Upper lobe of left lung (tissue), 6 donors: ENCODE results near the gene TBC1D1. TPM values are rescaled to one million over a fixed set of nuclear protein-coding genes. Genes with fewer than 3 reads are reported as not detected.

Source experiments
- ATAC-seq, 2 donors: fragments of 200-7000 bp; cut with Tn5 transposase; one replicate each; pipeline ENCODE4 v1.9.1; 2022; ENCODE audit warnings: mild to moderate bottlenecking in 2 of 2, moderate library complexity in 2 of 2; ENCODE audit not compliant: low FRiP score in 2 of 2
- DNase-seq, 2 donors: peaks; one replicate each; pipeline ENCODE4 v3.0.0-alpha.2; 2019 to 2020
- H3K27ac ChIP-seq, 4 donors: fragments of 200-600 bp; sonication (generic); one replicate each; pipeline ENCODE4 v1.5.1; 2016 to 2019
- H3K27me3 ChIP-seq, 4 donors: fragments of 200-600 bp; sonication (generic); one replicate each; pipeline ENCODE4 v1.5.1; 2017 to 2019
- H3K36me3 ChIP-seq, 4 donors: fragments of 200-600 bp; sonication (generic); one replicate each; pipeline ENCODE4 v1.5.1; 2016 to 2019
- H3K4me1 ChIP-seq, 4 donors: fragments of 200-600 bp; sonication (generic); one replicate each; pipeline ENCODE4 v1.5.1; 2018 to 2019
- H3K4me3 ChIP-seq, 4 donors: fragments of 200-600 bp; sonication (generic); one replicate each; pipeline ENCODE4 v1.5.1; 2017 to 2019; ENCODE audit warnings: mild to moderate bottlenecking in 2 of 4, moderate library complexity in 1 of 4
- H3K9me3 ChIP-seq, 4 donors: fragments of 200-600 bp; sonication (generic); one replicate each; pipeline ENCODE4 v1.5.1; 2018 to 2019
- EP300 ChIP-seq, 4 donors: sonication (generic); formaldehyde crosslinking; IDR thresholded peaks; one replicate each; pipeline ENCODE4 v1.5.1; 2017; ENCODE audit warnings: antibody characterized with exemption in 4 of 4, control low read depth in 2 of 4
- POLR2A ChIP-seq, 4 donors: fragments of 450-650 bp; IDR thresholded peaks; one replicate each; pipeline ENCODE4 v1.5.1; 2016 to 2017; ENCODE audit warnings: antibody characterized with exemption in 4 of 4, mild to moderate bottlenecking in 2 of 4
- POLR2AphosphoS5 ChIP-seq, 2 donors: sonication (generic); formaldehyde crosslinking; IDR thresholded peaks; one replicate each; pipeline ENCODE4 v1.5.1; 2017; ENCODE audit warnings: antibody characterized with exemption in 2 of 2
- WGBS, 2 donors: methylation state at CpG; one replicate each; pipeline ENCODE4 v1.1.5; 2017 to 2018; 5-methylcytosine and 5-hydroxymethylcytosine counted together
- total RNA-seq, 6 donors: library from RNA; depleted of rRNA in 4 of 6; stranded (reverse); fragments of >200 nt in 4 of 6; gene quantifications; one replicate each; pipeline versions ENCODE4 v1.1.0 to v1.2.1, GENCODE V29; 2016 to 2021
- TF ChIP-seq, protein P1 (sequence below), 6 experiments: fragments of 450-650 bp in 4 of 6; fragments of 200-600 bp in 2 of 6; sonication (generic) in 2 of 6; IDR thresholded peaks; one replicate each; pipeline ENCODE4 v1.5.1; 2016 to 2019; ENCODE audit warnings: antibody characterized with exemption in 6 of 6
- donor health status: DM: no; HTN: no; CAD: no; lungs with moderate emphysema.
- donor health status: DM: no; HTN: yes; CAD: no; lungs with severe emphysema.

TBC1D1 gene
- total RNA-seq, 6 donors from 2014 or later, result 45.1 to 68.1 (median 58.0) TPM

DNA sequence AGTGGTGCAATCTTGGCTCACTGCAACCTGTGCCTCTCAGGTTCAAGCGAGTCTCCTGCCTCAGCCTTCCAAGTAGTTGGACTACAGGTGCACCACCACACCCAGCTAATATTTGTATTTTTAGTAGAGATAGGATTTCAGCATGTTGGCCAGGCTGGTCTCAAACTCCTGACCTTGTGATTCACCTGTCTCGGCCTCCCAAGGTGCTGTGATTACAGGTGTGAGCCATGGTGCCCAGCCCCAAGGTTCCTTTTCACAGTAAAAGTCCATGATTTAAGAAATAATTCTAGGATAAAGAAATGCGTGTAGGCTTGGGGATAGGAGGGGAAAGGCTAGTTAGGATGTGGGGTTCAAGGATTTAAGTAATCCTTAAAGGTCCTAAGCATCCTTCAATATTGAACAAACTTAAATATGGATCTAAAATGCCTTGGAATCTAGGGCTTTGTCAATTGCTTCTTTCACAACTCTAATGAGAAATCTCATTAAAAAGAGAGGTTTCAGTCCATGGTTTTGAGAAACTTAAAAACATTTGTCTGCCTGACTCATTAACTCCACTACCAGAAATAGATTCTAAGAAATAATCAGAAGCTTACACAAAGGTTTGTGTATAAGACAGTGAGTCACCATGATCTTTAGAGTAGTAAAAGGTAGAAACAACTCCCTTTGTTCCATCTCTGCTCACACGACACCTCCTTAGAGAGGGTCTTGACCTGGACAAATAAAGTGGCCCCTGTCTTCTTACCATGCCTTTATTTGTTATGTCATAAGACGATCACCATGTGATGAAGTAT, 272.5 kb downstream of the TBC1D1 start:
- no peak for DNase-seq
- WGBS, 2 donors, result 90% methylated on average over 5 of the region's 5 CpGs
- Histone ChIP-seq H3K9me3 (peaks cover 0 to 4% (median 0%) of the 10 kb centered on the region in 4 donors), H3K4me1 (peaks cover 5 to 25% (median 12%) of the 10 kb centered on the region in 4 donors), H3K27me3 (no peaks in the 10 kb centered on the region), H3K27ac (no peak overlapping the region), H3K4me3 (no peak overlapping the region), H3K36me3 (no peaks in the 10 kb centered on the region)
- TF ChIP-seq, protein P1, sequence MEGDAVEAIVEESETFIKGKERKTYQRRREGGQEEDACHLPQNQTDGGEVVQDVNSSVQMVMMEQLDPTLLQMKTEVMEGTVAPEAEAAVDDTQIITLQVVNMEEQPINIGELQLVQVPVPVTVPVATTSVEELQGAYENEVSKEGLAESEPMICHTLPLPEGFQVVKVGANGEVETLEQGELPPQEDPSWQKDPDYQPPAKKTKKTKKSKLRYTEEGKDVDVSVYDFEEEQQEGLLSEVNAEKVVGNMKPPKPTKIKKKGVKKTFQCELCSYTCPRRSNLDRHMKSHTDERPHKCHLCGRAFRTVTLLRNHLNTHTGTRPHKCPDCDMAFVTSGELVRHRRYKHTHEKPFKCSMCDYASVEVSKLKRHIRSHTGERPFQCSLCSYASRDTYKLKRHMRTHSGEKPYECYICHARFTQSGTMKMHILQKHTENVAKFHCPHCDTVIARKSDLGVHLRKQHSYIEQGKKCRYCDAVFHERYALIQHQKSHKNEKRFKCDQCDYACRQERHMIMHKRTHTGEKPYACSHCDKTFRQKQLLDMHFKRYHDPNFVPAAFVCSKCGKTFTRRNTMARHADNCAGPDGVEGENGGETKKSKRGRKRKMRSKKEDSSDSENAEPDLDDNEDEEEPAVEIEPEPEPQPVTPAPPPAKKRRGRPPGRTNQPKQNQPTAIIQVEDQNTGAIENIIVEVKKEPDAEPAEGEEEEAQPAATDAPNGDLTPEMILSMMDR (IDR thresholded peaks at IDR 0.05), result no peak
- no peak for TF ChIP-seq EP300 (IDR thresholded peaks at IDR 0.05)
- no peak for TF ChIP-seq POLR2AphosphoS5 (IDR thresholded peaks at IDR 0.05)
- no peak for TF ChIP-seq POLR2A (IDR thresholded peaks at IDR 0.05)
- no peak for ATAC-seq

DNA sequence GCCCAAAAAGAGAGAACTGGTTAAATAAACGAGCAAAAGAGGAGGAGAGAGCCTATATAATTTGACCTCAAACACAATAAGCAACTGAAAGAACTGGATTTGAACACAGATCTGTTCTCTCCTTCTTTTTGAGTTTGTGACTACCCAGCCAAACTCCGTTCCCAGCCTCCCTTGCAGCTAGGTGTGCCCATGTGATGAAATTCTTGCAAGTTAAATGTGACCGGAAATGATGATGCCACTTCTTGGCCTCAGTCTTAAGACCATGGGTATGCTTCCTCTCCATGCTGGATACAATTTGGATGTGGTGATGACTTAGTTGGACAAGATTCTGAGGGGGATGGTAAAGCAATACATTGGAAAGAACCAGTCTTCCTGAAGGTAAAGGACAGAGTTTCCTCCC, 273.5 kb downstream of the TBC1D1 start:
- WGBS, 2 donors, result 89 to 91% methylated on average over 3 of the region's 3 CpGs
- DNase-seq (no peak), ATAC-seq (no peak)
- Histone ChIP-seq H3K27ac (no peak overlapping the region), H3K36me3 (no peaks in the 10 kb centered on the region), H3K9me3 (peaks cover 0 to 4% (median 0%) of the 10 kb centered on the region in 4 donors), H3K4me3 (no peak overlapping the region), H3K4me1 (peaks cover 5 to 25% (median 12%) of the 10 kb centered on the region in 4 donors), H3K27me3 (no peaks in the 10 kb centered on the region)
- TF ChIP-seq POLR2AphosphoS5 (IDR thresholded peaks at IDR 0.05) (no peak), EP300 (IDR thresholded peaks at IDR 0.05) (no peak), POLR2A (IDR thresholded peaks at IDR 0.05) (no peak)
- TF ChIP-seq, protein P1 (IDR thresholded peaks at IDR 0.05), result no peak

DNA sequence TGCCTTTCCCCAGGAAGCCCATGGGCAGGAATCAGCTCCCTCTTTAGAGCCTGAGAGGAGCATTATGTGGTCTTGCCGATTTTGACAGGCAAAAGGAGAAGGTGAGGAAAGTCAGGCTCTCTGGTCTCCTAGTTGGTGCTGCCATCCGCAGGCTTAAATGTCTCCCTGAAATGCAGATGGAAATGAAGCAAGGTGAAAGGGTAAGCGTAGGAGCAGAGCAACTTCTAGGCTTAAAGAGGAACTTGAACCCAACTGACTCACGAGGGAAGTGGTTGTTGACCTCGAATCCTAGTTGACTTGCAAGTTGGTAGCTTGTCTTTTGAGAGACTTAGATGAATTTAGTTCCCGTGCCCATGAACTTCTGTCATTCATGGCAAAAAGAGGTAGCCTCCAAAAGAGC, 275.2 kb downstream of the TBC1D1 start:
- 54 to 74% methylated on average over 6 of the region's 6 CpGs for WGBS, 2 donors
- Histone ChIP-seq H3K4me1 (peaks cover 0 to 14% (median 5%) of the 10 kb centered on the region in 4 donors), H3K9me3 (peaks cover 0 to 4% (median 0%) of the 10 kb centered on the region in 4 donors), H3K36me3 (no peaks in the 10 kb centered on the region), H3K27me3 (no peaks in the 10 kb centered on the region), H3K4me3 (no peak overlapping the region), H3K27ac (no peak overlapping the region)
- ATAC-seq (peak in 1 of 2 donors; percentile 55), DNase-seq (peak in 1 of 2 donors; percentile 64)
- no peak for TF ChIP-seq EP300 (IDR thresholded peaks at IDR 0.05)
- TF ChIP-seq, protein P1 (IDR thresholded peaks at IDR 0.05), result no peak
- TF ChIP-seq POLR2A (IDR thresholded peaks at IDR 0.05), result no peak
- TF ChIP-seq POLR2AphosphoS5 (IDR thresholded peaks at IDR 0.05), result no peak

DNA sequence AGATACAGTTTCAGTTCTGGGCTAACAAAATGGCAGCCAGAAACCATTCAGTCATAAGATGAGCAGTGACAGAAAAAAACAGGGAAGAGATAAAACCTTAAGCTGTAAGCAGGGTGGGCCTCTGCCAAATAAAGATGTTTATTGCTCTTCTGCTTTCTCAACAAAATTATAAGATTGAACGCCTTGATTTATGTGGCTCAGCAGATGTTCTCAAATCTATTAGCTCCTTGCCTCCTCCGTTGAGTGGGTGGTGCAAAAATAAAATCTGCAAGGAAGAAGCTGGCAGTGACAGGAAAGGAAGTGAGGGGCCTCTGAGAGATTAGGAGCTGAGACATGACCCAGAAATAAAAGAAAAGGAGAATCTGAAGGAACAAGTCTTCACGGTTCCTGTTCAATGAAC, 275.9 kb downstream of the TBC1D1 start:
- H3K4me3 ChIP-seq, result no peak overlapping the region

More for the DNA sequence above, 275.9 kb downstream of the TBC1D1 start:
- Histone ChIP-seq H3K36me3 (no peaks in the 10 kb centered on the region), H3K27ac (no peak overlapping the region), H3K27me3 (no peaks in the 10 kb centered on the region), H3K4me1 (peaks cover 0 to 10% (median 3%) of the 10 kb centered on the region in 4 donors), H3K9me3 (peaks cover 0 to 4% (median 0%) of the 10 kb centered on the region in 4 donors)
- TF ChIP-seq POLR2A (IDR thresholded peaks at IDR 0.05) (no peak), EP300 (IDR thresholded peaks at IDR 0.05) (no peak), POLR2AphosphoS5 (IDR thresholded peaks at IDR 0.05) (no peak)
- TF ChIP-seq, protein P1 (IDR thresholded peaks at IDR 0.05), result no peak
- no peak for ATAC-seq
- no peak for DNase-seq
- 61 to 66% methylated on average over 3 of the region's 3 CpGs for WGBS, 2 donors
